ENCODE measurements around the gene TWSG1.
A peak's percentile ranks its signal among the peaks of the same experiment; 100 is the strongest.
"Not testable (repeated sequence)": the region's sequence is repeated elsewhere in the genome, so short reads cannot be mapped to it uniquely, and the experiment has no call there.

TWSG1 gene

GRCh38 chr18:9428862-9429661 is 94.5 kb downstream of the TWSG1 start:
- DNase-seq: no peak

- no peak for DNase-seq
These were observed 95.1 kb downstream of the TWSG1 start for GRCh38 chr18:9429662-9429993.

- DNase-seq: not testable (repeated sequence)
These were observed 95.7 kb downstream of the TWSG1 start for GRCh38 chr18:9430315-9430714.

GRCh38 chr18:9431296-9431695 is 96.7 kb downstream of the TWSG1 start:
- DNase-seq: no peak

- DNase-seq: not testable (repeated sequence)
These were observed 98.5 kb downstream of the TWSG1 start for GRCh38 chr18:9433122-9433521.

- DNase-seq: peak; percentile 33
These were observed 99.1 kb downstream of the TWSG1 start for GRCh38 chr18:9433671-9434121.

GRCh38 chr18:9434122-9434701 is 99.6 kb downstream of the TWSG1 start:
- no peak for DNase-seq

- DNase-seq: no peak
These were observed 100.5 kb downstream of the TWSG1 start for GRCh38 chr18:9435041-9435440.

DNA sequence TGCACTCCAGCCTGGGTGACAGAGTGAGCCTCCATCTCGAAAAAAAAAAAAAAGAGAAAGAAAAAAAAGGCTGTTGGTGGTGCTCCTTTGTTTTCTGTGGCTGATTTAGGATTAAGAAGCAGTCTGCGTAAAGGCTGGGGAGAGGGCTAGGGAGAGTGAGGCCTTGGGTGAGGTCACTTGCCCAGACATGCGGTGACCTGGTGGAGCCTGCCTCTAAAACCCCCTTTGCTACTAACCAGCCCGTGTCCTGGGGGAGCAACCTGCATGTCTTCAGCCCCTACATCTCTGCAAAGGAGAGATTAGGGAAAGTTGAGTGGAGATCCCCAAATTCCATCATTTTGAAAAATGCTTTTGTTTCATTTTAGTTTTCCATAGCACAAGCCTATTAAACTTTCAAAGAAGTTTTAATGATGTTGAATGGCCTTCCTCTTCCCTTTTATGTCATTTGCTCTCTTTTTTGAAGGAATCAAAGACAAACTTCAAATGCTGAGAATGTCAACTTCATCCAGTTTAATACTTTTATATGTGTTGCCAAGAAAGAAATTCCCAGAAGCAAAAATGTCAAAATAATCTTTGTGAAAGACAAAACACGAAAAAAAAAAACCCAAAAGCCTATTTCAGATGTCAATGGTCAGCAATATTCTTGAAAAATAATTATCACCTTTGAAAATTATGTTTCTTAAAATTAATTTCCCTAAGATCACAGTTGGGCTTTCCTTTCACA is 101.8 kb downstream of the TWSG1 start:
- DNase-seq: no peak

- no peak for DNase-seq
These were observed 102.5 kb downstream of the TWSG1 start for GRCh38 chr18:9437021-9437437.

DNA sequence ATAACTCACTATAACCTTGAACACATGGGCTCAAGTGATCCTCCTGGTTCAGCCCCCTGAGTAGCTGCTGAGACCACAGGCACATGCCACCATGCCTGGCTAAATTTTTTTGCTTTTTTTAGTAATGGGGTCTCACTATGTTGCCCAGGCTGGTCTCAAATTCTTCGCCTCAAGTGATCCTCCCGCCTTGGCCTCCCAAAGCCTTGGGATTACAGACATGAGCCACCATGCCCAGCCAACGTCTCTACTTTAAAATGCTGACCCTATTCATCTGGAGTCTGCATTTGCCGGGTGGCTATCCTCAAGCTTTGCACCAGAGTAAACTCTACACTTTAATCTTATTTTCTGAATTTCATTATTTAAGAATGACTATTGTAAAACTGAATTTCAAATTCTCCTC is 103.1 kb downstream of the TWSG1 start:
- no peak for DNase-seq

DNA sequence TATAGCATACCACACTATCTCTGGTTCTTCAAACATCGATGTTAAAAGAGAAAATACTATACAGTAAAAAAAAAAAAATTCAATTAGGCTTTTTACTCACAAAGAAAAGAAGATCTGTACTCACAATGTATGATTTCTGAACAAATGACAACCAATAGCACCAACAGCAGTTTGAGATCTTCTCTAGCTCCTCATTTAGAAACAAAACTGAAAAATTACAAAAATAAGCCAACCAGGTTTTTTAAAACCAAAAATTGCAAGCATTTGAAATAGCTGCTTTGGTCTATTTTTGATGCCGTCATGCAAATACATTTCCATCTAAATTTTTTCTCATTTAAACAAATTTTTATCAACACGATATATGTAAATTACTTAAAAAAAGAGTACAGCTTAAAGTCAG is 106.5 kb downstream of the TWSG1 start:
- no peak for DNase-seq

DNA sequence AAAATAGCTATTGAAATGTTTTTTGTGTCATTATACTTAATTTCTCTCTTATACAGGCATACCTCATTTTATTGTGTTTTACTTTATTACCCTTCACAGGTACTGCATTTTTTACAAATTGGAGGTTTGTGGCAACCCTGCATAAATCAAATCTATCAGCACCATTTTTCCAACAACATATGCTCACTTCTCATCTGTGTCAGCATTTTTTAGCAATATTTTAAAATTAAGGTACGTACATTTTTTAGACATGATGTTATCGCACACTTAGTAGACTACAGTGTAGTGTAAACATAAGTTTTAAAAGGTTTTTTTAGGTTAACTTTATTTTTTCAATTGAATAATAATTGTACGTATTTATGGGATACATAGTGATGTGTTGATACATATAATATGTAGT is 110.0 kb downstream of the TWSG1 start:
- DNase-seq: no peak

GRCh38 chr18:9446839-9447238 is 112.3 kb downstream of the TWSG1 start:
- DNase-seq: no peak

- DNase-seq: no peak
These were observed 112.8 kb downstream of the TWSG1 start for GRCh38 chr18:9447334-9447733.

DNA sequence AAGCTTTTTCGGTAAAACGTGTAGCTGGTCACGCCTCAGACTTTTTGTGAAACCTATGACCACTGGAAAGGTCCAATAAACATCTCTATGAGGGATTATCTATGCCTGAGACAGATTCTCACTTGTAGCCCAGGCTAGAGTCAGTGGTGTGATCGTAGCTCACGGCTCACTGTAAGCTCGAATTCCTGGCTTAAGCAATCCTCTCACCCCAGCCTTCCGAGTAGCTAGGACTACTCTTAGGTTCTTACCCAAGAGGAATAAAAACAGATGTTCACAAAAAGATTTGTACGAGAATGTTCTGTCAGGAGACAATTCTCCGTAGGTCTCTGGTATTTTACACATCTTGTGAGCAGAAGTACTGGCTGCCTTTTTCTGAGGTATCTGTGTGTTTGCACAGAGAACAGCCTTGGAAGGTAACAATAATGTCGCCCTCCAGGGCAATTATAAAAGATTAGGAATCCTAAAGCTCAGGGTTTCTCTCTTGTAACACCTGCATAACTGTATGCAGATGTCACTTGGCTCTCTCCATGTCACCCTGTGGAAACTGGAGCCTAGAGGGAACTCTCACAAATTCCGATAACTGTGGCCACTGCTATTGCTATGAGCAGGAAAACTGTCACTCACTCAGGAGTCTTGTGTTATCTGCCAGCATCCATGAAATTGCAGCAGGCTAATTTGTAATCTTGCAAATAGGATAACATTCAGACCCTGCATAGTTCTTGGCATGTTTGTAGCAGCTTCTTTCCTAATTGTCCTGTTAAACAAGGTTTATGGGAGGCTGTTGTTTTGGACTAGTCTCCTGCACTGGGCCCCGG is 115.2 kb downstream of the TWSG1 start:
- no peak for DNase-seq

GRCh38 chr18:9450920-9451319 is 116.3 kb downstream of the TWSG1 start:
- DNase-seq: not testable (repeated sequence)
